Left kidney (tissue), 2 donors: Measurements from ENCODE around the gene PJA2. TPM values are rescaled to one million over a fixed set of nuclear protein-coding genes. Genes with fewer than 3 reads are reported as not detected.
"Not testable (repeated sequence)": the region's sequence is repeated elsewhere in the genome, so short reads cannot be mapped to it uniquely, and the experiment has no call there.

Experiments used
- DNase-seq: peaks from one replicate; pipeline ENCODE4 v3.0.0-alpha.2; 2013
- polyA plus RNA-seq: library from polyadenylated mRNA; unstranded; fragments of 120-200 nt; gene quantifications from one replicate; pipeline ENCODE4 v1.2.1, GENCODE V29; 2013; ENCODE audit not compliant: insufficient read length

PJA2 gene
- polyA plus RNA-seq, 1 donor = 132 TPM

DNA sequence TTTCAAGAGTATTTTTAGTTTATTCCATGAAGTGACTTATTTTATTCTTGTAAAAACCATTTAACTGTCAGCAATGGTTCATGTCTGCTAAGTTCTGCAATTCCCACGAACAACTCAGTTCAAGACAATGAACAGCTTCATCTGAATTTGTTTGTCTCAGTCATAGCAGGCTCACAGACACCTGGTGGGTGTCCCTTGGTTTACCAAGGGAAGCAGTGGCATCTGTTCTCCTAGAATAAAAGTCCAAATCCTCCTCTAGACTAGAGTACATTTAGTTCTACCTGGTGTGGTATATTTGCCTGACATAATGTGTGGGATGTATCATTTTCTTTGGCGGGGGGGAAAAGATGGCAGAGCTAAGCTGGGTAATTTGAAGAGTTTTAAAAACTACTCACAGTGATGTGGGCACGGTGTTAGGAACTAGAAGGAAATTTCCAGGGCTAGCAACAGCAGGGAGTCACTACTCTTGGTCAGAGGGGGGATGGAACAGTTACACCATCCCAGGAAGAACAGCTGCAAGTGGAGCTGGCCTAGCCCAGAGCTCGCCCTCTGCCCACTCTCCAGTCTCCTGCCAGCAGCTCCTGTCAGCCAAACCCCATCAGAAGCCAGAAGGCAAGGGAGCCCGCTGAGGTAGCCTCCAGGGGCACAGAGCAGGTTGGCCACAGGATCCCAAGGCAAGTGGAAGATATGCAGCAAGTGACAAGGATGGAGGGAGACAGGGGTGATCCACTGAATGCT lies 100.3 kb downstream of the PJA2 start:
- no peak for DNase-seq

DNA sequence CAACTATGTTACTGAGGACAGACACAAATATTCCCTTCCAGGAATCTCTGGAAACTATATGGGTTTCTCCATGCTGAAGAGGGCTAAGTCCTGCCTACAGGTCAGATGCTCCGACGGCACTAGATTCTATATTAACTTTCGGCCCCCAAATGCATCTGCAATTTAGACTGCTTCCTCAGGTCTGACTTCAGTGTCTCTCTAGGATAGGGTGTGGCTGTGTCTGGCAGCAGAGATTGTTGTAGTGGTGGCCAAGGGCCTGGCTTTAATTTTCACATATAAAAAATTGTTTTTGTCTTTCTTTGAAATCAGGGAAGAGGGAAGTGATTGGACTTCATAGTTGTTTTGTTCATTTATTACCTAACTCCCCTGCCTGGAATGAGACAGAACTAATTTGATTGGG lies 101.8 kb downstream of the PJA2 start:
- no peak for DNase-seq

DNA sequence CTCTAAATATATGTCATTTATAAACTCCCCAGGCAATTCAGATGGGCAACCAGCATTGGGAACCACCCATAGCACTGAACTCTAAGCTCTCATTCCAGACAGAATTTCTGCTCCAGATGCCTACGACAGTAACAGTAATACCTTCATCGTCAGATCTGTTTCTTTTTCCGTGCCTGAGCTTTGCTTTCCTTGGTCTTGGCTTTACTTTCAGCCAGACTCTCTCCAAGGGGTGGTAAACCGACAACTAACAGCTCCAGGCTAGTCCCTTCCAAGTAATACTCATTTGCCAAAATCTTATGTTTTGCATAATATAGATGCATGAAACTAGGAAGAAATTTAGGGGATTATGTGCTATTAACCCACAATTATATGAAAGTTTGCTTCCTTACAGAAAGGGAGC lies 102.3 kb downstream of the PJA2 start:
- DNase-seq = no peak

DNA sequence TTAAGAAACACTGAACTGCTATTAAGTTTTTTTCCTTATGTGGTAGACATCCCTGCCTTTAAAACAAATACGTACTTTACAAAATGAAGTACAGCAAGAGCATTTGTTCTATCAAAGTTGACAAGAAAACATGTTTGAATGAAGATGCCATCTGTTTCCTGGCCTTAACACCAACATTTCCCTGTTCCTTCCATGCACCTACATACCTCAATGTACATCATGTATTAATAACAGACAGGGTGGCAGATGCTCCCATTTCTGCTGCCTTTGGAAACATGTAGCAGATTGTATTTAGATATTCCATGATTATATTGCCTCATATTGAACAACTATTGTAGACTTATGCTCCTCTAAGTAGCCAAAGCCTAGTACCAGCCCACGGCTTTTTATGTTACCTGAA lies 104.4 kb downstream of the PJA2 start:
- DNase-seq = no peak

DNA sequence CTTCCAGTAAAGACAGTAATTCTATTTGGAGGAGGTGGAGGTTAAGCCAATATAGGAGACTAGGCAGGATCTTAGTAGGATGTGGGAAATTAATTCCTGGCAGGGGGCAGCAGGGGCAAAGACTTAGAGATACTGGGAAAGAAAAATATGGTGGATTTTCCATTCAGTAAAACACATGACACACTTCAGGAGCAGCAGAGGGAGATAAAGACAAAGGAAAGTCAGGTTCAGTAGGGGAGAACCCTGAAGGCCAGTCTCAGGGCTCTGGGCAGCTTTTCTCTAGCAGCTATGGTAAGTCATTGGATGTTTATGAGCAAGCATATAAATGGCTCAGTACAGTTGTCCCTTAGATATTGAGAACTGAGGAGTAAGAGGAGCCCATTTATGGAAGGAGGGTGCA lies 105.5 kb downstream of the PJA2 start:
- DNase-seq = no peak

DNA sequence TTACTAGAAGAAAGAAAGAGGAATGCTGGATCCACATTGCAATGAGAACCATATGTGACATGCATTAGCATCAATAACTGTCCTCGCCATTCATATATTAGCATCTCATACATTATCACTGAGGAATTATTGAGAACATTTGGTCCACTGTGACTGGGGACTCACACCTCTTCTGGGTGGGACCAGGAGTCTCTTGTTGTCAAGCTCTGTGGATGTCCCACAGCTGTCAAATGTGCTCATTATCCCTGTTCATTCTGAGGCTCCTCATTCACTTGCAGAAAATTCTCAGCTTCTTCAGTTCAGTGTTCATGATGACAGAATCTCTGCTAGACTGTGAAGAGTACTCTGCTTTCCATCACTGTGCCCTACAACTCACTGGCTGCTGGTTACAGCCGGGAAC lies 109.4 kb downstream of the PJA2 start:
- no peak for DNase-seq

DNA sequence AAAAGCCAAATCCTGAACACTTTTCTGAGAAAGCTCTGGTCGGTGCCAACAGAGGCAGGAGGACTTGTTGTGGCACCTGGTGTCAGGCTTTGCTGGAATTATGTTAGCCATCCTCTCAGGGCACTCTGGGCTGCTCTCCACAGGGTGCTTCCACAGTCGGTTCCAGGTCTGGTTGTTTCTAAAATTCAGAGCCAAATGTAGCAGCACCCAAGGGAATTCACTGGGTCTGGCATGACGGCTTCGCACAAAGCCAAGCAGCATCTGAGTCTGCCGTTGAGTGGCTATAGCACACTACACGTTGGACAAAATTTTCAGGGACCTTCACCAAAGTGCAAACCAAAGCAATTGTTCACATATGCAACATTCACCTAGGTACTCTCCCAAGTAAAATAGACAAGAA lies 110.2 kb downstream of the PJA2 start:
- DNase-seq = no peak

DNA sequence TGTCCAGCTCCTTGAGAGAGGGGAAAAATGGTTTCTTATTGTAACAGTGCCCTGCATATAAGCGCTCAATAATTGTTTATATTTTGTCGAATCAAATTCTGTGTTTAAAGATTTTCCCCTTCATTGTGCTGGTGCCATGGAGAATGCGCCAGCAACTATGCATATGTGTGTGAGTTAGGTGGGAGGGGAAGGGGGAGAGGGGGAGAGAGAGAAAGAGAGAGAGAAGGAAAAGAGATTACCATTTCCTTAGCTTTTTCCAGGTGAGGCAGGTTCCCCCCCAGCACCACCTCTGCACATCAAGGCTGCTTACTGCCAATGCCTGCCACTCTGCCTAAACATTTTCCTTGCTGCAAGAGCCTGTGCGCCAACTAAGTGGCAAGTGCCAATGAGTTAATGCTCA lies 111.0 kb downstream of the PJA2 start:
- DNase-seq = no peak

DNA sequence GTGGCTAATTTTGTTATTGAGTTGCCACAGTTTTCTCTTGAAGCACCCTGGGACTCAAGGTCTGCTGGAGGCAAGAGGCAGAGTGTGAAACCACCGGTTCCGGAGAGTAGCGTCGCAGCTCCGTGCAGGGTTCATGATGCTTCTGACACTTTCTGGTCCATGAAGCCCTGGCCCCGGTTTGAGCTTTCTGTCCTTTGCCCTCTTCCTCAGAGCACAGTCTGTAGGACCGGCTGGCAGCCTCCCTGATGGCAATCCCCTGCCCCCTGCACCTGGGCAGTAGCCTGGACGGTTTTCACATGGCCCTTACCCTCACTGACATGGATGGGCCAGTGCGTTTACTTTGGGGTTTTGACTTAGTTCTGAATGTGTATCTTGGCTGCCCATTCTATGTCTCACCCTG lies 111.9 kb downstream of the PJA2 start:
- no peak for DNase-seq

DNA sequence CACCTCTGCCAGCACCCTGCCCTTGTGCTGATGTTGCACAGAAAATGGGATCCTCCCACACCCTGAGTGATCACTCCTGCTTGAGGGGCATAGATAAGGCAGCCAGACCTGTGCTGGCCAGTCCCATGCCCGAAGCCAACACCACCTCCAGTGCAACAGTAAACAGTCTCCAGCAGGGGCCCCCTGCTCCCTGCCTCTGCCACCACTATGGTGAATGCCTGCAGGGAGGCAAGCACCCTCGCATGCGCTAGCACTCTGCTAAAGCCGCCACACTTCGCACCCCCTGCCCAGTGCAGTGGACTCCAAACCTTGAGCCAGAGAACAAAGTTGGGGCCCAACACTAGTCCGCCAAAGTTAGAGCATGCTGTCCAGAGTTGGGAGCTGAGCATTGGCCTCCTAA lies 118.7 kb downstream of the PJA2 start:
- DNase-seq = no peak

DNA sequence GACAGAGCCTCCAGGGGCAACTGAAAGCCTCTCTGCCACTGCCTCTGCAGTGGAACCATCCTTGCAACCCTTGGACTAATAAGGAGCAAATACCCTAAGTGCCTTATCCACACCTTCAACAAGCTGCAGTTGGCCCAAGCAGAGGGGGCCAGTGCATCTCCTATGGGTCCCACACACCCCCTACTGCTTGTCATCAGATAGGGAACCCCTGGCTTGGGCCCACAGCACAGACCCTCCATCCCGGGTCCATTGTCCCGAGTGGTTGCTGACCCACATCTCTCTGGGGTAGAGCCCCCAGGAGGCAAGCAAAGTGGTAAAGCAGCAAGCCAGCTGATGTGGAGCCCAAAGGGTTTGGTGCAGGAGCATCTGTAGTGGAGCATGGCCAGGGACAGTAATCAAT lies 119.5 kb downstream of the PJA2 start:
- DNase-seq = no peak

DNA sequence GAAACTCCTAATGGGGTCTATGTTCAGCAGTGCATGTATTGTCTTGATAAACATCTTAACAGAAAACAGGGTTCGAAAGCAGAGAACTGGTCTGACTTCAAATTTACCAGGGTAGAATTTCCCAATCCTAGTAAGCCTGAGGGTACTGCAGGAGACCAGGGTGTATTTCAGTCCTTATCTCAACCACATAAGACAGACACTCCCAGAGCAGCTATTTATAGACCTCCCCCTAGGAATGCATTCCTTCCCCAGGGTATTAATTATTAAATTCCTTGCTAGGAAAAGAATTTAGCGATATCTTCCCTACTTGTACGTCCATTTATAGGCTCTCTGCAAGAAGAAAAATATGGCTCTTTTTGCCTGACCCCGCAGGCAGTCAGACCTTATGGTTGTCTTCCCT lies 123.1 kb downstream of the PJA2 start:
- DNase-seq = not testable (repeated sequence)
